Adrenal gland (tissue), 5 donors: ENCODE measurements around the gene TENT5C.

Source experiments
- CTCF ChIP-seq, 6 experiments: fragments of 450-650 bp in 4 of 6; fragments of 200-600 bp in 2 of 6; sonication (generic) in 1 of 6; IDR thresholded peaks; 1 replicate in 5 of 6; 2 replicates in 1 of 6; pipeline versions ENCODE4 v1.5.1 to v1.8.0; 2016 to 2021; ENCODE audit warnings: antibody characterized with exemption in 6 of 6, mild to moderate bottlenecking in 2 of 6, moderate library complexity in 1 of 6
- POLR2A ChIP-seq, 2 donors: fragments of 450-650 bp; IDR thresholded peaks; one replicate each; pipeline ENCODE4 v1.6.1; 2017; ENCODE audit warnings: antibody characterized with exemption in 2 of 2, mild to moderate bottlenecking in 2 of 2, moderate library complexity in 1 of 2
- donor health status: DM: no; HTN: no; CAD: no.

- TF ChIP-seq CTCF (IDR thresholded peaks at IDR 0.05) (no peak), POLR2A (IDR thresholded peaks at IDR 0.05) (no peak)
Measured at GRCh38 chr1:117660271-117660965, 54.6 kb downstream of the TENT5C start.
